ENCODE measurements around the gene FIBCD1.

- no peak for TF ChIP-seq CTCF (IDR thresholded peaks at IDR 0.05)
- no peak for TF ChIP-seq EP300 (IDR thresholded peaks at IDR 0.05)
- no peak for TF ChIP-seq POLR2A (IDR thresholded peaks at IDR 0.05)
Observed at GRCh38 chr9:130914417-130915095, 24.5 kb downstream of the FIBCD1 start.
